DMS114 treated with DMSO at 0.1 percent for 48 hours (cell line): Measurements from ENCODE around the gene KCNN3.

ENCODE experiments used
- DNase-seq: peaks from one replicate; lab custom pipeline; 2025; ENCODE audit not compliant: unreplicated experiment; lab: John Stamatoyannopoulos, UW

The KCNN3 gene

GRCh38 chr1:154735061-154735803 lies 134.8 kb downstream of the KCNN3 start:
- DNase-seq = no peak

GRCh38 chr1:154733621-154734020 lies 136.5 kb downstream of the KCNN3 start:
- DNase-seq = no peak

- no peak for DNase-seq
Measured at GRCh38 chr1:154730986-154731489, 139.0 kb downstream of the KCNN3 start.

- no peak for DNase-seq
Measured at GRCh38 chr1:154730259-154730658, 139.8 kb downstream of the KCNN3 start.

GRCh38 chr1:154729577-154729976 lies 140.5 kb downstream of the KCNN3 start:
- DNase-seq = no peak

- no peak for DNase-seq
Measured at GRCh38 chr1:154729031-154729442, 141.0 kb downstream of the KCNN3 start.

GRCh38 chr1:154726896-154727753 lies 143.0 kb downstream of the KCNN3 start:
- DNase-seq = no peak

GRCh38 chr1:154726443-154726842 lies 143.6 kb downstream of the KCNN3 start:
- DNase-seq = no peak

- no peak for DNase-seq
Measured at GRCh38 chr1:154725865-154726264, 144.2 kb downstream of the KCNN3 start.

- no peak for DNase-seq
Measured at GRCh38 chr1:154720328-154721297, 149.5 kb downstream of the KCNN3 start.

- no peak for DNase-seq
Measured at GRCh38 chr1:154719586-154720327, 150.3 kb downstream of the KCNN3 start.

- DNase-seq = no peak
Measured at GRCh38 chr1:154718566-154718965, 151.5 kb downstream of the KCNN3 start.

- DNase-seq = no peak
Measured at GRCh38 chr1:154717528-154717924, 152.6 kb downstream of the KCNN3 start.

- DNase-seq = no peak
Measured at GRCh38 chr1:154716614-154717527, 153.2 kb downstream of the KCNN3 start.

- no peak for DNase-seq
Measured at GRCh38 chr1:154716011-154716410, 154.1 kb downstream of the KCNN3 start.

GRCh38 chr1:154715385-154715784 lies 154.7 kb downstream of the KCNN3 start:
- no peak for DNase-seq

GRCh38 chr1:154714638-154715037 lies 155.4 kb downstream of the KCNN3 start:
- peak; percentile 40 for DNase-seq

GRCh38 chr1:154714052-154714623 lies 155.9 kb downstream of the KCNN3 start:
- DNase-seq = no peak

GRCh38 chr1:154713005-154713404 lies 157.1 kb downstream of the KCNN3 start:
- no peak for DNase-seq
